HEK293T (cell line): ENCODE measurements around the gene PDIA4.

ENCODE experiments used
- CTCF ChIA-PET: fragments of 350-600 bp; formaldehyde crosslinking; extraction: SDS; loops from one replicate; lab custom pipeline; 2021; ENCODE audit warnings: antibody characterized with exemption, inconsistent platforms; lab: Yijun Ruan, JAX
- POLR2A ChIA-PET: fragments of 350-600 bp; formaldehyde crosslinking; extraction: SDS; loops from one replicate; lab custom pipeline; 2020; ENCODE audit warnings: antibody characterized with exemption, inconsistent platforms; lab: Yijun Ruan, JAX
- DNase-seq: peaks from one replicate; pipeline ENCODE4 v3.0.0; 2012; ENCODE audit warnings: mixed read lengths; ENCODE audit errors: extremely low spot score
- ARNT ChIP-seq: fragments of 450-650 bp; IDR thresholded peaks from 2 replicates; pipeline ENCODE4 v1.6.1; 2017; ENCODE audit warnings: mild to moderate bottlenecking
- CTBP1 ChIP-seq: fragments of 450-650 bp; IDR thresholded peaks from 2 replicates; pipeline ENCODE4 v1.6.1; 2016; ENCODE audit warnings: borderline replicate concordance
- ELF4 ChIP-seq: fragments of 450-650 bp; IDR thresholded peaks from 2 replicates; pipeline ENCODE4 v1.6.1; 2017; ENCODE audit warnings: antibody characterized with exemption
- FOXA1 ChIP-seq: fragments of 450-650 bp; IDR thresholded peaks from 2 replicates; pipeline ENCODE4 v1.6.1; 2016; ENCODE audit warnings: mild to moderate bottlenecking
- FOXM1 ChIP-seq: fragments of 450-650 bp; IDR thresholded peaks from 2 replicates; pipeline ENCODE4 v1.6.1; 2017; ENCODE audit warnings: mild to moderate bottlenecking, borderline replicate concordance
- L3MBTL2 ChIP-seq: fragments of 450-650 bp; conservative IDR thresholded peaks from 2 replicates; pipeline ENCODE4 v1.6.1; 2016; ENCODE audit warnings: mild to moderate bottlenecking
- LEF1 ChIP-seq: fragments of 450-650 bp; IDR thresholded peaks from 2 replicates; pipeline ENCODE4 v1.6.1; 2017; ENCODE audit warnings: mild to moderate bottlenecking, borderline replicate concordance
- NFRKB ChIP-seq: fragments of 450-650 bp; IDR thresholded peaks from 2 replicates; pipeline ENCODE4 v1.6.1; 2016; ENCODE audit warnings: mild to moderate bottlenecking, moderate library complexity
- SP1 ChIP-seq: fragments of 450-650 bp; IDR thresholded peaks from 2 replicates; pipeline ENCODE4 v1.6.1; 2017
- SUZ12 ChIP-seq: fragments of 450-650 bp; IDR thresholded peaks from 2 replicates; pipeline ENCODE4 v1.6.1; 2016; ENCODE audit warnings: mild to moderate bottlenecking
- TARDBP ChIP-seq: fragments of 450-650 bp; IDR thresholded peaks from 2 replicates; pipeline ENCODE4 v1.6.1; 2016
- ZNF384 ChIP-seq: fragments of 450-650 bp; IDR thresholded peaks from 2 replicates; pipeline ENCODE4 v1.6.1; 2016
- TF ChIP-seq, protein P1 (sequence below): fragments of 450-650 bp; IDR thresholded peaks from 2 replicates; pipeline ENCODE4 v1.6.1; 2016

PDIA4 gene

DNA sequence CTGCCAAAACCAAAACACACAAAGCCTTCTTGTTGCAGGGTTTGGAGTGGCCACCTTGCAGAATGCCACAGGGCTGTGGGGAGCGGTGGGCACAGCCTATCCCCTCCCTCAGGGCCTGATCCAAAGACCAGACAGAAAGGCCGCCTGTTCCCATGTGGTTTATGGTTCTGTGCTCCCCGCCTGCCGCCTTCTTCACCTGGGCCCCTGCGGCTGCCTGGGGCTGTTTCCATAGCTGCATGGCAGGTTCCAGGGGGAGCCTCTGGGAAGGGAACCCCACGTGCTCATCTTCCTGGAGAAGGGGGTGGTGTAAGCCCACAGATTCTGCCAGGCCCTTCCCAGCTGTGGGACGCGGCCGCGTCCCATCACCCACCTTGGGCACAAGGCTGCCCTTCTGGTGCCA lies 73.5 kb downstream of the PDIA4 start:
- no peak for DNase-seq
- TF ChIP-seq L3MBTL2 (no peak), ELF4 (no peak), SP1 (no peak), FOXA1 (no peak), LEF1 (no peak), ARNT (no peak), FOXM1 (no peak), ZNF384 (no peak), TARDBP (no peak), CTBP1 (no peak)
- TF ChIP-seq, protein P1, sequence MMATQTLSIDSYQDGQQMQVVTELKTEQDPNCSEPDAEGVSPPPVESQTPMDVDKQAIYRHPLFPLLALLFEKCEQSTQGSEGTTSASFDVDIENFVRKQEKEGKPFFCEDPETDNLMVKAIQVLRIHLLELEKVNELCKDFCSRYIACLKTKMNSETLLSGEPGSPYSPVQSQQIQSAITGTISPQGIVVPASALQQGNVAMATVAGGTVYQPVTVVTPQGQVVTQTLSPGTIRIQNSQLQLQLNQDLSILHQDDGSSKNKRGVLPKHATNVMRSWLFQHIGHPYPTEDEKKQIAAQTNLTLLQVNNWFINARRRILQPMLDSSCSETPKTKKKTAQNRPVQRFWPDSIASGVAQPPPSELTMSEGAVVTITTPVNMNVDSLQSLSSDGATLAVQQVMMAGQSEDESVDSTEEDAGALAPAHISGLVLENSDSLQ: no peak
- ChIA-PET POLR2A (interaction anchor here (1.6 kb wide), 1 partner anchor 14 kb away, joined by 3 read pairs; no protein-coding TSS in a partner anchor), CTCF (no interaction called here)

DNA sequence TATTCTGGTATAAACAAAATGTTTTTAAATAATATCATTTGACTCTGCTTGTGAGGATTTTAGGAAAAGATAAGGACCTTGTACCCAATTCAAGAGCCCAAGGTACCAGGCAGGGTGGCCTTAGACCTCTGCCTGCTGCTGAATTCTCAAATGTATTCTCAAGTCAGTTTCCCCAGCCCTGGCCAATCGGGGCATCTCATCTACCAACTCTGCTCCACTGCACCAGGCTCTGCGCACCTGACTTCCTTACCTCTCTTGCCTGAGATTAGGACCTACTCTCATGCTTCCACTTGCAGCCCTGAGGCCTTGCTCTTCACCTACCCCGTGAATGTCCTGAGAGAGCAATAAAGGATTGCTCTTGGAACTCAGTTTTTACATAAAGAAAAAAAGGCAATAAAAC lies 74.6 kb downstream of the PDIA4 start:
- TF ChIP-seq NFRKB (no peak), SUZ12 (no peak)
- no peak for DNase-seq
- POLR2A ChIA-PET: interaction anchor here (1.5 kb wide), 1 partner anchor 71 kb away, joined by 3 read pairs; no protein-coding TSS in a partner anchor
- CTCF ChIA-PET: no interaction called here
